ENCODE data around the gene HSPA9.

The HSPA9 gene

GRCh38 chr5:138605254-138605972 is 30.2 kb upstream of the HSPA9 start:
- peaks cover 12% of the 10 kb centered on the region for H3K4me1 ChIP-seq (ENCODE audit: insufficient read depth, low read length)
- WGBS = 87% methylated on average over 2 of the region's 2 CpGs
- H3K27me3 ChIP-seq (ENCODE audit: insufficient read depth, low read length) = no peaks in the 10 kb centered on the region
- no peak overlapping the region for H3K4me3 ChIP-seq (ENCODE audit: low read length)
- H3K27ac ChIP-seq (ENCODE audit: low read depth, low read length) = no peak overlapping the region
- no peak overlapping the region for H3K9ac ChIP-seq (ENCODE audit: low read depth, low read length)
- H3K36me3 ChIP-seq (ENCODE audit: insufficient read depth, low read length) = no peaks in the 10 kb centered on the region
- H3K9me3 ChIP-seq (ENCODE audit: insufficient read depth, low read depth, low read length) = no peaks in the 10 kb centered on the region

DNA sequence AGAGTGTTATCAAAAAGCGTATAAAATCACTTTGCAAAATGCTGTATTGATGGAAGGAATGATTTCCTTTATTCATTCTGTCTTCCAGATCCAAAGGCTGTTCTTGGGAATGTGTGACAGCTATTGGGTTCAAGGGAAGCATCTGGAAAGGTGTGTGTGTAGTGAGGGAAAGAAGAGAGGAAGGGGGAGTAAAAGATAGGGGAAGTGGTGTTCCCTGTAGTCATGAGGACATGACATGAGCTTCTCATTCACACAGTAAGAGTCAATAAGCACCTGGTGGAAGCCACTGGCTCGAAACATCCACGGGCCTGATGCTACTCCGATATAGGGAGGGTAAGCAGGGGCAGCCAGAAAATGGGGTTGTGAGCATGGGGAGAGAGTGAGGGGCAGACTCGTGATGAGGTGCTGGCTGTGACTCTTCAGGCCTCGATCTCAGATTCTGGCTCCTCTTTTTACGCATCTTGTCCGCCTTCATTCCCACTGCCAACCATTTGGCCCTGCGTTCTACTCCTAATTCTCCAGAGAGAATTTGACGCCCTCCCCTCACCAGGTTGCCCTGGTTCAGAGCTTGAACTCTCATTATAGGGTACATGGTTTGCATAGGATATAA is 29.1 kb upstream of the HSPA9 start:
- Histone ChIP-seq H3K4me3 (ENCODE audit: low read length) (no peak overlapping the region), H3K36me3 (ENCODE audit: insufficient read depth, low read length) (no peaks in the 10 kb centered on the region), H3K4me1 (ENCODE audit: insufficient read depth, low read length) (peaks cover under 1% of the 10 kb centered on the region; the same call in 1 of the 2 replicates), H3K27ac (ENCODE audit: low read depth, low read length) (no peak overlapping the region), H3K27me3 (ENCODE audit: insufficient read depth, low read length) (no peaks in the 10 kb centered on the region), H3K9me3 (ENCODE audit: insufficient read depth, low read depth, low read length) (no peaks in the 10 kb centered on the region), H3K9ac (ENCODE audit: low read depth, low read length) (no peak overlapping the region)
- 95% methylated on average over 10 of the region's 10 CpGs for WGBS

DNA sequence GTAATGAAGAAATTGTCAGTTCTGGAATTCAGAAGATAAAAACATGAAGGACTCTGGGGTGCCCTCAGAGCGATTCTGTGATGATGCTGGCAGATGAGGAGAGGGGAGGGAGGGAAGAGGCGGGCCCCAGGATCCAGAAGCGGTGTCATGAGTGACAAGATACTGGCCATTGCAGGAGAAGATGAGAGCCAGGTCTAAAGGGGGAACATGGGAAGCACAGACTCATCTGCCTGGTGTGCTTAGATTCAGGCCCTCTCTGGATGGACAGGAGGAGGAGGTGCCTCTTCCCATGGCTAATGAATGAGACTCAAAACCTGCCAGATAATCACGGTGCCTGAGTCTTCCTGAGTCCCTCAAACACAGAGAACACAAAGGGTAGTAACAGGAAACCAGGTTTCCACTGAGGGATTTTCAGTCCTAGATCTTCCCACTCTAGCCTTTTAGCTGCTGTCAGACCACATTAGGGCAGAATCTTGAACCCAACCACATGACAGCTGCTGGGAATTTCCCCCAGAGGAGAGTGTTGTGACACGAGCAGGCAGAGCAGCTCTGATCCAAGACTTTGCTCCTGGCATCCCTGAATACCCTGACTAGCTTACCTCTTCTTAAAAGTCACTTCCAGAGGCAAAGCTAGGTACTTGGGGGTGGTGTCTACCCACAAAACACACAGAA is 28.2 kb upstream of the HSPA9 start:
- no peak overlapping the region for H3K4me3 ChIP-seq (ENCODE audit: low read length)
- no peaks in the 10 kb centered on the region; the same call in 1 of the 2 replicates for H3K4me1 ChIP-seq (ENCODE audit: insufficient read depth, low read length)
- 72% methylated on average over 5 of the region's 5 CpGs for WGBS
- no peaks in the 10 kb centered on the region for H3K36me3 ChIP-seq (ENCODE audit: insufficient read depth, low read length)
- H3K27me3 ChIP-seq (ENCODE audit: insufficient read depth, low read length) = no peaks in the 10 kb centered on the region
- no peaks in the 10 kb centered on the region for H3K9me3 ChIP-seq (ENCODE audit: insufficient read depth, low read depth, low read length)
- H3K27ac ChIP-seq (ENCODE audit: low read depth, low read length) = no peak overlapping the region
- H3K9ac ChIP-seq (ENCODE audit: low read depth, low read length) = no peak overlapping the region

GRCh38 chr5:138602371-138603000 is 27.3 kb upstream of the HSPA9 start:
- no peaks in the 10 kb centered on the region; the same call in 1 of the 2 replicates for H3K4me1 ChIP-seq (ENCODE audit: insufficient read depth, low read length)
- WGBS = 77% methylated on average over 6 of the region's 6 CpGs
- H3K36me3 ChIP-seq (ENCODE audit: insufficient read depth, low read length) = no peaks in the 10 kb centered on the region
- no peak overlapping the region for H3K4me3 ChIP-seq (ENCODE audit: low read length)
- no peak overlapping the region for H3K9ac ChIP-seq (ENCODE audit: low read depth, low read length)
- no peaks in the 10 kb centered on the region for H3K9me3 ChIP-seq (ENCODE audit: insufficient read depth, low read depth, low read length)
- no peak overlapping the region for H3K27ac ChIP-seq (ENCODE audit: low read depth, low read length)
- no peaks in the 10 kb centered on the region for H3K27me3 ChIP-seq (ENCODE audit: insufficient read depth, low read length)

DNA sequence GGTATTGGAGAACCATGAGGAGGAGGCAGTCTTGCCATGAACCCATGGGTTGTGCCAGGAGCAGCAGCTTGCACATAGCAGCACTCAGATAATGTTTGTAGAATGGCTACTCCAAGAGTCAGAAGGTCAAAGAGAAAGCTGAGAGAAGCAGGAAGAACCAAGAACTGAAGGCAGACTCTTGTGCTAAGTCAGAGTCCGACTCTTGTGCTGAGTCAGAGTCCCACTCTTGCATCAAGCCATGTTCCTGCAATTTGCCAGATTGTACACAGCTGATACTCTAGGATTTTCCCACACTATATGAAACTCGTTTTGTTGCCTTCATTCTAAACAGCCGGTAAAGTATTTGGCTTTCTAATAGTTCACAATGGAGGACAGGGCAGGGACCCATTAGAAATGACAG is 26.2 kb upstream of the HSPA9 start:
- Histone ChIP-seq H3K36me3 (ENCODE audit: insufficient read depth, low read length) (no peaks in the 10 kb centered on the region), H3K4me3 (ENCODE audit: low read length) (no peak overlapping the region), H3K9ac (ENCODE audit: low read depth, low read length) (no peak overlapping the region), H3K27ac (ENCODE audit: low read depth, low read length) (no peak overlapping the region), H3K27me3 (ENCODE audit: insufficient read depth, low read length) (no peaks in the 10 kb centered on the region), H3K9me3 (ENCODE audit: insufficient read depth, low read depth, low read length) (no peaks in the 10 kb centered on the region), H3K4me1 (ENCODE audit: insufficient read depth, low read length) (no peaks in the 10 kb centered on the region; the same call in 1 of the 2 replicates)
- 91% methylated on average over 3 of the region's 3 CpGs for WGBS

GRCh38 chr5:138600446-138600845 is 25.2 kb upstream of the HSPA9 start:
- H3K4me1 ChIP-seq (ENCODE audit: insufficient read depth, low read length) = no peaks in the 10 kb centered on the region; the same call in 1 of the 2 replicates
- H3K9ac ChIP-seq (ENCODE audit: low read depth, low read length) = no peak overlapping the region
- H3K27me3 ChIP-seq (ENCODE audit: insufficient read depth, low read length) = no peaks in the 10 kb centered on the region
- no peaks in the 10 kb centered on the region for H3K36me3 ChIP-seq (ENCODE audit: insufficient read depth, low read length)
- WGBS = 97% methylated on average over 3 of the region's 3 CpGs
- H3K4me3 ChIP-seq (ENCODE audit: low read length) = no peak overlapping the region
- H3K27ac ChIP-seq (ENCODE audit: low read depth, low read length) = no peak overlapping the region
- no peaks in the 10 kb centered on the region for H3K9me3 ChIP-seq (ENCODE audit: insufficient read depth, low read depth, low read length)

- no peaks in the 10 kb centered on the region for H3K9me3 ChIP-seq (ENCODE audit: insufficient read depth, low read depth, low read length)
- H3K27ac ChIP-seq (ENCODE audit: low read depth, low read length) = no peak overlapping the region
- no peak overlapping the region for H3K4me3 ChIP-seq (ENCODE audit: low read length)
- WGBS = 97% methylated on average over 9 of the region's 9 CpGs
- H3K4me1 ChIP-seq (ENCODE audit: insufficient read depth, low read length) = no peaks in the 10 kb centered on the region; the same call in 1 of the 2 replicates
- no peak overlapping the region for H3K9ac ChIP-seq (ENCODE audit: low read depth, low read length)
- H3K27me3 ChIP-seq (ENCODE audit: insufficient read depth, low read length) = no peaks in the 10 kb centered on the region
- H3K36me3 ChIP-seq (ENCODE audit: insufficient read depth, low read length) = no peaks in the 10 kb centered on the region
These were observed 22.6 kb upstream of the HSPA9 start for GRCh38 chr5:138597661-138598400.

DNA sequence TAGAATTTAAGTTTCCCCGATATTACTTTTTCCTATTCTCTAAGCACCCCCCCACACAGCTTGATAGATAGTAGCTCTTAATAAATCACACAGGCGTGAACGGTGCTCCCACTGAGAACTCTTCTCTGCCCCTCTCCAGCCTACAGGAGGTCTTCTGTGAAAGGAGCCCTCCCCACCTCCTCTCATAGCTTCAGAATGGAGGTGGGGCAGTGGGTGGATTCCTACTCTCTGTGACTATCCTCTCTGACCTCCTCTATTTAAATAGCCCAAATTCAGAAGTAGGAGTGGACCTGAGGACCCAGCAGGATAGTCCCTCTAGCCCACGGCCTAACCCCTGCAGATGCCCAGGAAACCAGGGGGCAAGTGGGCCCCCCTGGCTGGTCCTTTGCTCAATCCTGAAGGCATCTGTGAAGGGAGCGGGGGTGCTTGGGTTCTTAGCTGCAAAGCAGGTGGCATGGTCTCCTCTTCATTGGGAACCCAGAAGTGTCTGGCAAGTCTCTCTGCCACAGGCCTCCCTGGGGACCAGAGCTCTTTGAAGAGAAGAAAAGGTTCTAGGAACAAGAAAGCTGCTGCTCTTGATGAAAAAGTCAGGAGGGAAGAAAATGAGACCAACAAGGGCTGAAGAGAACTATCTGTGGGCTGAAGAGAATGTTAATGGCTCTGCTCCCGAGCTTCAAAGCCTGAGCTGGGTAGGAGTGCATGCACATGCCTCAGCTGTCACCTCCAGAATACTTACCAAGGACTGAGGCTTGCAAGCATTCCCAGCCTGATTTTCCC is 21.1 kb upstream of the HSPA9 start:
- H3K27me3 ChIP-seq (ENCODE audit: insufficient read depth, low read length) = no peaks in the 10 kb centered on the region
- H3K36me3 ChIP-seq (ENCODE audit: insufficient read depth, low read length) = no peaks in the 10 kb centered on the region
- no peak overlapping the region for H3K9ac ChIP-seq (ENCODE audit: low read depth, low read length)
- no peak overlapping the region for H3K27ac ChIP-seq (ENCODE audit: low read depth, low read length)
- no peak overlapping the region for H3K4me3 ChIP-seq (ENCODE audit: low read length)
- 63% methylated on average over 6 of the region's 6 CpGs for WGBS
- H3K4me1 ChIP-seq (ENCODE audit: insufficient read depth, low read length) = no peaks in the 10 kb centered on the region
- no peaks in the 10 kb centered on the region for H3K9me3 ChIP-seq (ENCODE audit: insufficient read depth, low read depth, low read length)

GRCh38 chr5:138595180-138595795 is 20.1 kb upstream of the HSPA9 start:
- Histone ChIP-seq H3K36me3 (ENCODE audit: insufficient read depth, low read length) (no peaks in the 10 kb centered on the region), H3K9ac (ENCODE audit: low read depth, low read length) (no peak overlapping the region), H3K27ac (ENCODE audit: low read depth, low read length) (0 out of 2 replicates have a peak overlapping the region, but pooled peaks have one; percentile 8), H3K9me3 (ENCODE audit: insufficient read depth, low read depth, low read length) (no peaks in the 10 kb centered on the region), H3K27me3 (ENCODE audit: insufficient read depth, low read length) (no peaks in the 10 kb centered on the region), H3K4me3 (ENCODE audit: low read length) (no peak overlapping the region), H3K4me1 (ENCODE audit: insufficient read depth, low read length) (no peaks in the 10 kb centered on the region)
- 75% methylated on average over 4 of the region's 4 CpGs for WGBS
